Gastroesophageal sphincter (tissue), 3 donors: Measurements from ENCODE around the gene KRTAP4-5.

ENCODE experiments used
- EP300 ChIP-seq: sonication (generic); formaldehyde crosslinking; IDR thresholded peaks from one replicate; pipeline ENCODE4 v1.6.1; 2017; ENCODE audit warnings: antibody characterized with exemption, mild to moderate bottlenecking
- POLR2A ChIP-seq, 2 donors: fragments of 450-650 bp; IDR thresholded peaks; one replicate each; pipeline ENCODE4 v1.6.1; 2017; ENCODE audit warnings: antibody characterized with exemption in 2 of 2, mild to moderate bottlenecking in 2 of 2, moderate library complexity in 1 of 2
- TF ChIP-seq, protein P1 (sequence below), 4 experiments: fragments of 200-600 bp in 2 of 4; fragments of 450-650 bp in 2 of 4; sonication (generic) in 1 of 4; IDR thresholded peaks; one replicate each; pipeline ENCODE4 v1.5.1; 2017 to 2019; ENCODE audit warnings: antibody characterized with exemption in 4 of 4, mild to moderate bottlenecking in 2 of 4, moderate library complexity in 2 of 4

DNA sequence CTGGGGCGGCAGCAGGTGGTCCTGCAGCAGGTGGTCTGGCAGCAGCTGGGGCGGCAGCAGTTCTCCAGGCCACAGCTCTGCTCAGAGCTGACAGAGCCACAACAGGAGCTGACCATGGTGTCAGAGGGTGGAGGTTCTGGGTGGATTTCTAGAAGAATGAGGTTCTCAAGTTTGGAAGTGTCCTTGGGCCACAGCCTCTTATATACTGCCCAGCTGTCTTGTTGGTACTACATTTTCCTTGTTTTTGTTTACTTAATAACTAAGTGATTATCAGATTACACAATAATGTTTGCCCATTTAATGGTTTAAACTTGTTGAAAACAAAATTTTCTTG, at the start of gene KRTAP4-5:
- TF ChIP-seq, protein P1, sequence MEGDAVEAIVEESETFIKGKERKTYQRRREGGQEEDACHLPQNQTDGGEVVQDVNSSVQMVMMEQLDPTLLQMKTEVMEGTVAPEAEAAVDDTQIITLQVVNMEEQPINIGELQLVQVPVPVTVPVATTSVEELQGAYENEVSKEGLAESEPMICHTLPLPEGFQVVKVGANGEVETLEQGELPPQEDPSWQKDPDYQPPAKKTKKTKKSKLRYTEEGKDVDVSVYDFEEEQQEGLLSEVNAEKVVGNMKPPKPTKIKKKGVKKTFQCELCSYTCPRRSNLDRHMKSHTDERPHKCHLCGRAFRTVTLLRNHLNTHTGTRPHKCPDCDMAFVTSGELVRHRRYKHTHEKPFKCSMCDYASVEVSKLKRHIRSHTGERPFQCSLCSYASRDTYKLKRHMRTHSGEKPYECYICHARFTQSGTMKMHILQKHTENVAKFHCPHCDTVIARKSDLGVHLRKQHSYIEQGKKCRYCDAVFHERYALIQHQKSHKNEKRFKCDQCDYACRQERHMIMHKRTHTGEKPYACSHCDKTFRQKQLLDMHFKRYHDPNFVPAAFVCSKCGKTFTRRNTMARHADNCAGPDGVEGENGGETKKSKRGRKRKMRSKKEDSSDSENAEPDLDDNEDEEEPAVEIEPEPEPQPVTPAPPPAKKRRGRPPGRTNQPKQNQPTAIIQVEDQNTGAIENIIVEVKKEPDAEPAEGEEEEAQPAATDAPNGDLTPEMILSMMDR (IDR thresholded peaks at IDR 0.05) = no peak
- TF ChIP-seq POLR2A (IDR thresholded peaks at IDR 0.05) = no peak
- TF ChIP-seq EP300 = no peak
